ENCODE data around the gene TRAF6. TPM values are rescaled to one million over a fixed set of nuclear protein-coding genes. Genes with fewer than 3 reads are reported as not detected.

Gene TRAF6
- total RNA-seq, 1 experiment from 2014 or later = 4.0 TPM

DNA sequence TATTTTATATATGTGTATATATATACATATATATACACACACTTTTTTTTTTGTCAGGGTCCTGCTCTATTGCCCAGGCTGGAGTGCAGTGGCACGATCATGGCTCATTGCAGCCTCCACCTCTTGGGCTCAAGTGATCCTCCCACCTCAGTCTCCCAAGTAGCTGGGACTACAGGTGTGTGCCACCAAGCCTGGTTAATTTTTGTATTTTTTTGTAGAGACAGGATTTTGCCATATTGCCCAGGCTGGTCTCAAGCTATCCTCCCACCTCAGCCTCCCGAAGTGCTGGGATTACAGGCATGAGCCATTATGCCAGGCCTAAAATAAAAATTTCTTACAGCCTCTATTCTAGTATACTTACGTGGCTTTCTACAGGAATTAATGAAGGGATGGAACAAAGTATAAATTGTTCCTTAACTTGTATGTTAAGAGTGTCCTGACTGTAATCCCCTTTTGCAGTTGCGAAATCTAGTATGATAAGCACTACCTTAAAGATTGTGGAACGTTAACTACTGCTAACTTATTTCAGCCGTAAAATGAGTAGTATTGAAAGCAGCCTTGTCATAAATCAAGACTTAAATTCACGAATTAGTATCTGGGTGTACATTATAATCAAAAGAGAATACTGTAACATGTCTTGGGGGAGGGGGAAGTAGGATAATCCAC lies 2.1 kb downstream of the TRAF6 start:
- ChIA-PET CTCF (interaction anchor here (0.6 kb wide), 1 partner anchor 15 kb away, joined by 5 read pairs; no protein-coding TSS in a partner anchor), POLR2A (ENCODE audit: unreplicated experiment) (no interaction called here)

DNA sequence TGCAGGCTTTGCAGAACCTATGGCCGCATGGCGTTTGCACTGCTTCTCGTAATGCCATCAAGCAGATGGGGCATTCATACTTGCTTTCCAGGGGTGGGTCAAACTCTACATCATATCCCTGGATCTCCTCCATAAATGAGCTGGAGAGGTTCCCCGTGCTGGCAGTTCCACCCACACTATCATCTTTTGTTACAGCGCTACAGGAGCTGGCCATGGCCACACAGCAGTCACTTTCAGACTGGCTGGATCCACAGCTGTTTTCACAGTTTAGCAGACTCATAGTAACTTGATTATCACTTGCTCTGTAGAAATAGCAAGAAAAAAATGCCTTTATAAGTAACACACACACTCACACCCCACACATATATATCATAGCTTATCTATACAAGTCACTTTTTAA lies 8.8 kb downstream of the TRAF6 start:
- ChIA-PET CTCF (interaction anchor here (1.8 kb wide), 1 partner anchor 8 kb away, joined by 7 read pairs; no protein-coding TSS in a partner anchor), POLR2A (ENCODE audit: unreplicated experiment) (no interaction called here)
- no peaks in the 10 kb centered on the region for H3K27me3 ChIP-seq (ENCODE audit: low read length)
- DNase-seq (no peak), ATAC-seq (no peak)
- no peak overlapping the region for H3K9ac ChIP-seq (ENCODE audit: low read length)
- H4K20me1 ChIP-seq (ENCODE audit: low read length) = no peaks in the 10 kb centered on the region
- peaks cover 17% of the 10 kb centered on the region for H3K4me1 ChIP-seq (ENCODE audit: insufficient read depth, low read length)
- no peaks in the 10 kb centered on the region for H3K9me2 ChIP-seq (replicated peaks; ENCODE audit: low read length)
- no peaks in the 10 kb centered on the region for H3K9me3 ChIP-seq (ENCODE audit: low read length)
- H3K36me3 ChIP-seq (ENCODE audit: low read depth, low read length) = peaks cover 15% of the 10 kb centered on the region
- H3K4me2 ChIP-seq (ENCODE audit: low read length) = 0 out of 2 replicates have a peak overlapping the region, but pooled peaks have one; percentile 41
- H3K79me2 ChIP-seq (ENCODE audit: low read length) = peaks cover 32% of the 10 kb centered on the region
- H3K27ac ChIP-seq (ENCODE audit: low read length) = no peak overlapping the region
- intact Hi-C loops (cut with micrococcal nuclease) = no loop called here
- H3K4me3 ChIP-seq (ENCODE audit: low read length) = no peak overlapping the region
- H2AFZ ChIP-seq (ENCODE audit: low read length) = no peak overlapping the region
- no peaks in the 10 kb centered on the region for H3F3A ChIP-seq (ENCODE audit: low read length, unreplicated experiment)
- TF ChIP-seq, protein P1, sequence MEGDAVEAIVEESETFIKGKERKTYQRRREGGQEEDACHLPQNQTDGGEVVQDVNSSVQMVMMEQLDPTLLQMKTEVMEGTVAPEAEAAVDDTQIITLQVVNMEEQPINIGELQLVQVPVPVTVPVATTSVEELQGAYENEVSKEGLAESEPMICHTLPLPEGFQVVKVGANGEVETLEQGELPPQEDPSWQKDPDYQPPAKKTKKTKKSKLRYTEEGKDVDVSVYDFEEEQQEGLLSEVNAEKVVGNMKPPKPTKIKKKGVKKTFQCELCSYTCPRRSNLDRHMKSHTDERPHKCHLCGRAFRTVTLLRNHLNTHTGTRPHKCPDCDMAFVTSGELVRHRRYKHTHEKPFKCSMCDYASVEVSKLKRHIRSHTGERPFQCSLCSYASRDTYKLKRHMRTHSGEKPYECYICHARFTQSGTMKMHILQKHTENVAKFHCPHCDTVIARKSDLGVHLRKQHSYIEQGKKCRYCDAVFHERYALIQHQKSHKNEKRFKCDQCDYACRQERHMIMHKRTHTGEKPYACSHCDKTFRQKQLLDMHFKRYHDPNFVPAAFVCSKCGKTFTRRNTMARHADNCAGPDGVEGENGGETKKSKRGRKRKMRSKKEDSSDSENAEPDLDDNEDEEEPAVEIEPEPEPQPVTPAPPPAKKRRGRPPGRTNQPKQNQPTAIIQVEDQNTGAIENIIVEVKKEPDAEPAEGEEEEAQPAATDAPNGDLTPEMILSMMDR (conservative IDR thresholded peaks at IDR 0.05; ENCODE audit: low read depth, low read length) = no peak
- TF ChIP-seq EZH2phosphoT487 (IDR thresholded peaks at IDR 0.05; ENCODE audit: borderline replicate concordance, low read length) = no peak
- no peak for TF ChIP-seq EZH2 (IDR thresholded peaks at IDR 0.05; ENCODE audit: low read length, unreplicated experiment)
- BruUV-seq (replicated peaks) = no TSS peak

More for the DNA sequence above, 2.1 kb downstream of the TRAF6 start:
- Histone ChIP-seq H3F3A (ENCODE audit: low read length, unreplicated experiment) (no peaks in the 10 kb centered on the region), H3K9ac (ENCODE audit: low read length) (no peak overlapping the region), H3K4me3 (ENCODE audit: low read length) (peak overlapping the region; percentile 92), H4K20me1 (ENCODE audit: low read length) (peaks cover 23% of the 10 kb centered on the region; the same call in 1 of the 2 replicates), H3K4me2 (ENCODE audit: low read length) (peak overlapping the region; percentile 94), H3K27me3 (ENCODE audit: low read length) (no peaks in the 10 kb centered on the region), H3K79me2 (ENCODE audit: low read length) (peaks cover 53% of the 10 kb centered on the region), H3K36me3 (ENCODE audit: low read depth, low read length) (no peaks in the 10 kb centered on the region), H3K9me2 (replicated peaks; ENCODE audit: low read length) (no peaks in the 10 kb centered on the region), H3K27ac (ENCODE audit: low read length) (no peak overlapping the region), H3K4me1 (ENCODE audit: insufficient read depth, low read length) (peaks cover 11% of the 10 kb centered on the region; the same call in 1 of the 2 replicates), H3K9me3 (ENCODE audit: low read length) (no peaks in the 10 kb centered on the region), H2AFZ (ENCODE audit: low read length) (no peak overlapping the region)
- ATAC-seq = no peak
- no TSS peak for BruUV-seq (replicated peaks)
- TF ChIP-seq, protein P1 (conservative IDR thresholded peaks at IDR 0.05; ENCODE audit: low read depth, low read length) = no peak
- TF ChIP-seq EZH2 (IDR thresholded peaks at IDR 0.05; ENCODE audit: low read length, unreplicated experiment) (no peak), EZH2phosphoT487 (IDR thresholded peaks at IDR 0.05; ENCODE audit: borderline replicate concordance, low read length) (no peak)
- no peak for DNase-seq
- intact Hi-C loops (cut with micrococcal nuclease) = no loop called here

DNA sequence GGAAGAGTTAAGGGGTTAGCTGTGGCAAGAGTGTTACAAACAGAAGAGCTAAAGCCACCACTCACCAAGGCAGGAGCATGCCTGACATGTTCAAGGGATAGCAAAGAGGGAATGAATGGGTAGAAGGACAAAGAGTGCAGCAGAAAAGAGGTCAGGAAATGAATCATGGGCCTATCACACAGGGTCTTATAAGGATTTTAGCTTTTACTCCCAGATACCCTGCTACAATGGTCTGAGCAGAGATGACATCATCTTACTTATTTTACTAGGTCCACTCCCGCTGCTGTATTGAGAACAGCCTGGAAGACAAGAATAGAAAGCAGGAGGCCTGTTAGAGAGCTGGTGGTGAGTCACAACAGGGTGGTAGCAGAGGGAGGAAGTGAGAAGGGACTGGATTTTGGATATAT lies 9.8 kb downstream of the TRAF6 start:
- peak overlapping the region; percentile 51 for H3K27ac ChIP-seq (ENCODE audit: low read length)
- intact Hi-C loops (cut with micrococcal nuclease) = no loop called here
- ATAC-seq = peak; percentile 99
- peaks cover 17% of the 10 kb centered on the region for H3K4me1 ChIP-seq (ENCODE audit: insufficient read depth, low read length)
- no peaks in the 10 kb centered on the region for H3K27me3 ChIP-seq (ENCODE audit: low read length)
- peaks cover 16% of the 10 kb centered on the region for H3K36me3 ChIP-seq (ENCODE audit: low read depth, low read length)
- no peaks in the 10 kb centered on the region for H4K20me1 ChIP-seq (ENCODE audit: low read length)
- no peaks in the 10 kb centered on the region for H3K9me2 ChIP-seq (replicated peaks; ENCODE audit: low read length)
- peak; percentile 83 for DNase-seq
- BruUV-seq (replicated peaks) = no TSS peak
- H3K9me3 ChIP-seq (ENCODE audit: low read length) = no peaks in the 10 kb centered on the region
- TF ChIP-seq EZH2phosphoT487 (IDR thresholded peaks at IDR 0.05; ENCODE audit: borderline replicate concordance, low read length) (no peak), EZH2 (IDR thresholded peaks at IDR 0.05; ENCODE audit: low read length, unreplicated experiment) (no peak)
- TF ChIP-seq, protein P1 (conservative IDR thresholded peaks at IDR 0.05; ENCODE audit: low read depth, low read length) = no peak
- CTCF ChIA-PET = interaction anchor here (1.1 kb wide), 1 partner anchor 41 kb away, joined by 3 read pairs; no protein-coding TSS in a partner anchor
- no peak overlapping the region for H3K9ac ChIP-seq (ENCODE audit: low read length)
- H2AFZ ChIP-seq (ENCODE audit: low read length) = no peak overlapping the region
- peaks cover 23% of the 10 kb centered on the region for H3K79me2 ChIP-seq (ENCODE audit: low read length)
- POLR2A ChIA-PET (ENCODE audit: unreplicated experiment) = no interaction called here
- H3K4me3 ChIP-seq (ENCODE audit: low read length) = no peak overlapping the region
- no peaks in the 10 kb centered on the region for H3F3A ChIP-seq (ENCODE audit: low read length, unreplicated experiment)
- peak overlapping the region; percentile 41; the same call in 1 of the 2 replicates for H3K4me2 ChIP-seq (ENCODE audit: low read length)

Data from PC-3 (cell line).